HFF-Myc (cell line): Measurements from ENCODE around the gene PNPLA2.

Source experiments
- DNase-seq: peaks from one replicate; pipeline ENCODE4 v3.0.0-alpha.2; 2011; ENCODE audit warnings: low read depth; ENCODE audit errors: extremely low read depth
- H3K4me3 ChIP-seq: replicated peaks from 2 replicates; pipeline ENCODE4 v1.5.1; 2011; ENCODE audit warnings: low read depth, mild to moderate bottlenecking, control low read depth, low read length
- TF ChIP-seq, protein P1 (sequence below): IDR thresholded peaks from 2 replicates; pipeline ENCODE4 v1.5.1; 2012; ENCODE audit warnings: mild to moderate bottlenecking, low read depth, low read length, control low read depth; ENCODE audit errors: missing control alignments

Gene PNPLA2

GRCh38 chr11:810040-810567 lies 8.6 kb upstream of the PNPLA2 start:
- DNase-seq: no peak
- TF ChIP-seq, protein P1, sequence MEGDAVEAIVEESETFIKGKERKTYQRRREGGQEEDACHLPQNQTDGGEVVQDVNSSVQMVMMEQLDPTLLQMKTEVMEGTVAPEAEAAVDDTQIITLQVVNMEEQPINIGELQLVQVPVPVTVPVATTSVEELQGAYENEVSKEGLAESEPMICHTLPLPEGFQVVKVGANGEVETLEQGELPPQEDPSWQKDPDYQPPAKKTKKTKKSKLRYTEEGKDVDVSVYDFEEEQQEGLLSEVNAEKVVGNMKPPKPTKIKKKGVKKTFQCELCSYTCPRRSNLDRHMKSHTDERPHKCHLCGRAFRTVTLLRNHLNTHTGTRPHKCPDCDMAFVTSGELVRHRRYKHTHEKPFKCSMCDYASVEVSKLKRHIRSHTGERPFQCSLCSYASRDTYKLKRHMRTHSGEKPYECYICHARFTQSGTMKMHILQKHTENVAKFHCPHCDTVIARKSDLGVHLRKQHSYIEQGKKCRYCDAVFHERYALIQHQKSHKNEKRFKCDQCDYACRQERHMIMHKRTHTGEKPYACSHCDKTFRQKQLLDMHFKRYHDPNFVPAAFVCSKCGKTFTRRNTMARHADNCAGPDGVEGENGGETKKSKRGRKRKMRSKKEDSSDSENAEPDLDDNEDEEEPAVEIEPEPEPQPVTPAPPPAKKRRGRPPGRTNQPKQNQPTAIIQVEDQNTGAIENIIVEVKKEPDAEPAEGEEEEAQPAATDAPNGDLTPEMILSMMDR: no peak
- H3K4me3 ChIP-seq: peak overlapping the region; percentile 99

DNA sequence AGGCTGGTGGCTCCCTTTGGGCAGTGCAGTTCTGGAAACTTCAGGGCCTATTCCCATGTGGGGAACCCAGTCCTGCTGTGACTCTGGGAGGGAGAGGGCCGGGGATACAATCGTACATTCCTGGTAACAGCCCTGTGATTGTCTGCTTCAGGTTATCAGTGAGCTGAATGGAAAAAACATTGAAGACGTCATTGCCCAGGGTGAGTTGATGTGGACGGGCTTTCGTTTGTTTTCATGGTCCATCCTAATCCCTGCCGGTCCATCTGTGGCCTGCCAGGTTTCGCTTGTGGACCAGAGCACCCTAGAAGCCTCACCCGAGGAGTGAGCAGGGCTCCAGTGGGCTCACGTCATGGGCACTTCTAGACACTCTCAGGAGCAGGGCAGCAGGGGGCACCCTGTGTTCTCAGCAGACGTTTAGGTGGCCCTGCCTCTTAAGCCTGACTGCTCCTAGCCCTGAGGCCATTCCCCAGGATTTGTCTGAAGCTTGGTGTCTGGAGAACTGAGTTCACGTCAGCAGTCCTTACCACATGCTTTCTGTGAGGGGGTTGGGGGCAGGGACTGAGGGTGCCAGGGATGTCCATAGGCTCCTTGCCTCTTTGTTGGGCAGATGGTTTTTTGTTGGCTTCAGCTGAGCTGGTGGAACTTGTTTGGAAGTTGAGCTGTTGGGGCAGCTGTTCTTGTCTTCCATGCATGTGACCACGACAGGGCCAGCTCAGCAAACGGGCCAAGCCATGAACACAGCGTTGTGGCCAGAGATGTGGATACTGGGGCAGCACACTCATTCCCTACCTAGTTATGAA lies 7.1 kb upstream of the PNPLA2 start:
- TF ChIP-seq, protein P1: no peak
- no peak for DNase-seq
- peak overlapping the region; percentile 99 for H3K4me3 ChIP-seq

GRCh38 chr11:812390-812789 lies 6.3 kb upstream of the PNPLA2 start:
- no peak for DNase-seq
- TF ChIP-seq, protein P1: no peak
- peak overlapping the region; percentile 99 for H3K4me3 ChIP-seq

DNA sequence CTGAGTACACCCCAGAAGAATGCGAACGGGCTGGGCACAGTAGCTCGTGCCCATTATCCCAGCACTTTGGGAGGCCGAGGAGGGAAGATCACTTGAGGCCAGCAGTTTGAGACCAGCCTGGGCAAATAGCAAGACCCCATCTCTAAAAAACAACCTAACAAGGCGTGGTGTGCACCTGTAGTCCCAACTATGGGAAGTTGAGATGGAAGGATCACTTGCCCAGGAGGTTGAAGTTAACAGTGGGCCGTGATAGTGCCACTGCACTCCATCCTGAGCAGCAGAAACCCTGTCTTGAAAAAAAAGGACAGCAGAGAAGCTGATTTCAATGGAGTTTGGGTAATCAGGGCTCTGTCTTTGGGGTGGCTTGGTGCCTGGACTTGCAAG lies 5.7 kb upstream of the PNPLA2 start:
- H3K4me3 ChIP-seq: no peak overlapping the region
- no peak for DNase-seq
- TF ChIP-seq, protein P1: no peak

- H3K4me3 ChIP-seq: no peak overlapping the region
- DNase-seq: no peak
- TF ChIP-seq, protein P1: no peak
These were observed 5.1 kb upstream of the PNPLA2 start for GRCh38 chr11:813456-814096.

GRCh38 chr11:815675-816432 lies 2.9 kb upstream of the PNPLA2 start:
- no peak overlapping the region for H3K4me3 ChIP-seq
- TF ChIP-seq, protein P1: no peak
- no peak for DNase-seq
